HFFc6 (cell line): Measurements from ENCODE around the gene S100A8. TPM values are rescaled to one million over a fixed set of nuclear protein-coding genes. Genes with fewer than 3 reads are reported as not detected.
"Not testable (repeated sequence)": the region's sequence is repeated elsewhere in the genome, so short reads cannot be mapped to it uniquely, and the experiment has no call there.

Experiments used
- DNase-seq: peaks from one replicate; pipeline ENCODE4 v3.0.0-alpha.2; 2018
- H3K27ac Mint-ChIP-seq: 2 replicates; pipeline ENCODE4 v1.8.0; 2020; ENCODE audit warnings: mild to moderate bottlenecking, mixed read lengths
- H3K27me3 Mint-ChIP-seq: 2 replicates; pipeline ENCODE4 v1.8.0; 2021; ENCODE audit warnings: mild to moderate bottlenecking, moderate library complexity, mixed read lengths; ENCODE audit not compliant: insufficient read depth
- H3K36me3 Mint-ChIP-seq: 2 replicates; pipeline ENCODE4 v1.8.0; 2021; ENCODE audit warnings: low read depth, mixed read lengths
- H3K4me1 Mint-ChIP-seq: 2 replicates; pipeline ENCODE4 v1.8.0; 2020; ENCODE audit warnings: low read depth, mixed read lengths
- H3K4me3 Mint-ChIP-seq: 2 replicates; pipeline ENCODE4 v1.8.0; 2020; ENCODE audit warnings: mild to moderate bottlenecking, moderate library complexity, mixed read lengths
- H3K9me3 Mint-ChIP-seq: 2 replicates; pipeline ENCODE4 v1.8.0; 2020; ENCODE audit warnings: mild to moderate bottlenecking, mixed read lengths
- total RNA-seq, 6 experiments: library from RNA; stranded (reverse); fragmentation: NEBNext Ultra II Directional; extraction: Animal tissue kit (Norgen Biotek cat#: 25700); gene quantifications; 2 replicates in 1 of 6; 3 replicates in 5 of 6; pipeline ENCODE4 v1.2.3, GENCODE V29; 2021
- TF ChIP-seq, protein P1 (sequence below): fragments of 200-600 bp; sonication (generic); IDR thresholded peaks from 2 replicates; pipeline ENCODE4 v1.5.0; 2021; ENCODE audit warnings: antibody characterized with exemption, mild to moderate bottlenecking

The S100A8 gene
- total RNA-seq, 6 experiments from 2014 or later: not detected

DNA sequence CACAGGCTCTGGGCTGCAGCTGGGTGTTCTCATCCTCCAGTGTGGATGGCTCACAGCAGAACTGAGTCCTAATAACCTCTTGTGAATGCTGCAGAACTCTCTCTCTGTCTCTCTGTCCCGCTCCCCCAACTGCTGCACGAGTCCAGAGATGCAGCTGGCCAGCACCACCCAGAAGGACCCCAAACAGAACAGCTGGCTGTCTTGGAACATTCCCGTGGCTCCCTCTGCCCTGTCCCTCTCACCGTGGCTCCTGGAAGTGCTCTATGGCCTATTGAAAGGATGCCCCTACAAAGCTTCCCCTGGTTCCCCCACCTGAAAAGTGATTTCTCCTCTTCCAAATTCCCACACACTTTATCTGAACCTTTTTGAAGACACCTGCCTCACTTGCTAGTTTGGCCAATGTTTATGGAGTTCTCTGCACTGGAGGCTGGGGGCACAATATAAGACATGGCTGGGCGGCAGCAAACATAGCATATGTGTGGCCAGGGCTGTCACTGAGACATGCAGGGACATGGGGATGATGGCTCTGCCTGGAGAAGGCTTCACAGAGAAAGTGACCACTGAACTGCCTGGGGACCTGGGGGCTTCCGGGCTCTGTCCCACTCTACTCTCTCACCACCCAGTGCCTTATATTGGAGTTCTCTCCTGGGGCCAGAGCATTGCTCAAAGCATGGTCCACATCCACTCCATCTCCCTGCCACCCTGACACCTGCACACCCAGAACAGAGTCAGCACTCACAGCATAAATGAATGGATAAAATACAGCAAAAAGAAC, 15.1 kb upstream of the S100A8 start:
- peaks cover 32% of the 10 kb centered on the region for H3K27me3 Mint-ChIP-seq
- not testable (repeated sequence) for H3K27ac Mint-ChIP-seq, H3K4me1 Mint-ChIP-seq, H3K9me3 Mint-ChIP-seq, H3K4me3 Mint-ChIP-seq, DNase-seq, H3K36me3 Mint-ChIP-seq

DNA sequence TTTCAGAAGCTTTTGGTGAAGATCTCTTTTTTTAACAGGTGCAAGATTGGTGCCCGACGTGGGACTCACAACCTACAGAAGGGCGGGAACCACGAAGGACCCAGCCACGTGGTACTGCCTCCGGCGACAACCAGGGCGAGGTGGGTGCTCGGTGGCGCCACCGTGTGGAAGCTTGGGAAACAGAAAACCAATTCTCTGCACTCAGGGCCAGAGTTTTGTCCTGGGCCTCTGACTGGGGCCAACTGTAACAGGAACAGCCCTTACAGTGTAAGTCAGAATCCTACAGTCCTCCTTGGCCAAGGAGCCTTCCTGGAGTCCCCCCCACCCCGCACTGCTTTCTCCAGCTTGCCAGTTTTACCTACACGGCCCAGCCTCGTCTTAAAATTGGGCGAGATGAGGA, 13.9 kb upstream of the S100A8 start:
- Mint-ChIP-seq H3K27ac (no peak overlapping the region), H3K4me3 (no peak overlapping the region), H3K4me1 (no peaks in the 10 kb centered on the region), H3K9me3 (no peaks in the 10 kb centered on the region), H3K36me3 (no peaks in the 10 kb centered on the region), H3K27me3 (peaks cover 37% of the 10 kb centered on the region)
- DNase-seq: no peak
- TF ChIP-seq, protein P1, sequence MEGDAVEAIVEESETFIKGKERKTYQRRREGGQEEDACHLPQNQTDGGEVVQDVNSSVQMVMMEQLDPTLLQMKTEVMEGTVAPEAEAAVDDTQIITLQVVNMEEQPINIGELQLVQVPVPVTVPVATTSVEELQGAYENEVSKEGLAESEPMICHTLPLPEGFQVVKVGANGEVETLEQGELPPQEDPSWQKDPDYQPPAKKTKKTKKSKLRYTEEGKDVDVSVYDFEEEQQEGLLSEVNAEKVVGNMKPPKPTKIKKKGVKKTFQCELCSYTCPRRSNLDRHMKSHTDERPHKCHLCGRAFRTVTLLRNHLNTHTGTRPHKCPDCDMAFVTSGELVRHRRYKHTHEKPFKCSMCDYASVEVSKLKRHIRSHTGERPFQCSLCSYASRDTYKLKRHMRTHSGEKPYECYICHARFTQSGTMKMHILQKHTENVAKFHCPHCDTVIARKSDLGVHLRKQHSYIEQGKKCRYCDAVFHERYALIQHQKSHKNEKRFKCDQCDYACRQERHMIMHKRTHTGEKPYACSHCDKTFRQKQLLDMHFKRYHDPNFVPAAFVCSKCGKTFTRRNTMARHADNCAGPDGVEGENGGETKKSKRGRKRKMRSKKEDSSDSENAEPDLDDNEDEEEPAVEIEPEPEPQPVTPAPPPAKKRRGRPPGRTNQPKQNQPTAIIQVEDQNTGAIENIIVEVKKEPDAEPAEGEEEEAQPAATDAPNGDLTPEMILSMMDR: peak; percentile 83

DNA sequence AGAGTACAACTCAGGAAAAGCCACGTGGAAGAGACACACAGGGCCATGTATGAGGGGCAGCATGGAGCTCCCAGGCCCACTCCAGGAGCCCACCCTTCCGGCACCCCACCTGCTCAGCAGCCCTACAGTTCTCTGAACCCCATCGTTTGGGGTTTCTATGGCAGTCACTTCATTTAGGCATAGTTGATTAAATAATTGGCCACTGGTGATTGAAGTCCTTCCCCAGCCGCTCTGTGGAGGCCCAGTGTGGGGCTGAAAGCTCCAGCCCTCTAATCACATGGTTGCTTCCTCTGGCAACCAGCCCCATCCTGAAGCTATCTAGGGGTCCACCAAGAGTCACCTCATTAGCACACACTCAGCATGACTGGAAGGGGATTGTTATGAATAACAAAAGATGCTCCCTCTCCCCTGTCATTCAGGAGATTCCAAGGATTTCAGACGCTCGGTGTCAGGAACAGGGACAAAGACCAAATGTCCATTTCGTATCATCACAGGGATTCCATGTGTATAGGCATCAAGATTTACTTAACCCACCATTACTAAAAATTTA, 13.3 kb upstream of the S100A8 start:
- Mint-ChIP-seq H3K27me3 (peaks cover 38% of the 10 kb centered on the region), H3K4me1 (no peaks in the 10 kb centered on the region), H3K27ac (no peak overlapping the region)

DNA sequence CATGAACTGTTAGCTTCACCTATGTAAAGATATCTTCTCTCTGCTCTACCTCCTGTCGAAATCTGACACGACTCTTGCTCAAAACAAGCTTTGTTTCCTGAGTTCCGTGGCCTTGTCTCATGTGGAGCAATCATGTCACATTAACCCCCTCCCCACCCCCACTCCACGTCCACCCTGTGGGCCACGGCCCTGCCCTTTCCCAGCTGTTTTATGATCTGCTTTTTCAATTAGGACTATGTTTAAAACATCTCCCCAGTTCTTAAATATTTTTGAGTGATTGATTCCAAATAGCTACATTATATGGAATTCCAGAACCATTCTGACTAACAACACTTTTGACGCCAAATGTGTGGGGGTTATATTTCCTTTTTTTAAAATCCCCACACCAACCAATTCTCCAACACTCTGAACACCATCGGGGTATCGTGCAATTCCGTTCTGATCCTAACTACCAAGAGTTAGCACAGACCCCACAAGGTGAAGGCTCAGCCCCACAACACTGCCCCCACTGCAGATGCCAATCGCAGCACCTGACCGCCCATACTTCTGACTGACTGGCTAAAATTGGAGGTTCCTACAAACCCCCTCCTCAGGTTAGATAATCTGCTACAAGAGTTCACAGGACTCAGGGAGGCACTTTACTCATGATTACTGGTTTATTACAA, 12.7 kb upstream of the S100A8 start:
- no peak for DNase-seq
- TF ChIP-seq, protein P1: no peak
- Mint-ChIP-seq H3K4me3 (no peak overlapping the region), H3K27me3 (peaks cover 43% of the 10 kb centered on the region), H3K9me3 (no peaks in the 10 kb centered on the region), H3K27ac (no peak overlapping the region), H3K36me3 (no peaks in the 10 kb centered on the region), H3K4me1 (no peaks in the 10 kb centered on the region)

More for the DNA sequence above, 13.3 kb upstream of the S100A8 start:
- Mint-ChIP-seq H3K4me3 (no peak overlapping the region), H3K9me3 (no peaks in the 10 kb centered on the region), H3K36me3 (no peaks in the 10 kb centered on the region)
- TF ChIP-seq, protein P1: no peak
- no peak for DNase-seq

DNA sequence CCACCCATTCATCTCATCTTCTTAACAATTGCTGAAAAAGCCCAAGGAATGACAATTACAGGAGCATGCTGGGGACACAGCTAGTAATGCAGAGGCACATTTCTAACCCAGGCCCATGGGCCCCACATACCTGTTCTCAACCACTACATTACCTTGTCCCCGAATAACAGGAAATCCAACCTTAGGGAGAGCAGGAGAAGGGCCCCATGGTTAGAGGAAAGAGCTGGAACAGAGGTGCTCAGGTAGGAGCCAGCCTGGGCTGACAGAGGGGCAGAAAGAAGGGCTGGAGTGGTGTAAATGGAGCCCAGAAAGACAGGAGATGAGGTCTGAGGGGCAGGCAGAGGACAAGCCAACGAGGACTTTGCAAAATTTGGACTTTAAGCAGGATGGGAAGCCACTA, 11.4 kb upstream of the S100A8 start:
- no peak for DNase-seq
- peaks cover 49% of the 10 kb centered on the region for H3K27me3 Mint-ChIP-seq
- H3K4me1 Mint-ChIP-seq: no peaks in the 10 kb centered on the region
- no peak overlapping the region for H3K4me3 Mint-ChIP-seq
- H3K36me3 Mint-ChIP-seq: no peaks in the 10 kb centered on the region
- TF ChIP-seq, protein P1: no peak
- H3K9me3 Mint-ChIP-seq: no peaks in the 10 kb centered on the region
- no peak overlapping the region for H3K27ac Mint-ChIP-seq

DNA sequence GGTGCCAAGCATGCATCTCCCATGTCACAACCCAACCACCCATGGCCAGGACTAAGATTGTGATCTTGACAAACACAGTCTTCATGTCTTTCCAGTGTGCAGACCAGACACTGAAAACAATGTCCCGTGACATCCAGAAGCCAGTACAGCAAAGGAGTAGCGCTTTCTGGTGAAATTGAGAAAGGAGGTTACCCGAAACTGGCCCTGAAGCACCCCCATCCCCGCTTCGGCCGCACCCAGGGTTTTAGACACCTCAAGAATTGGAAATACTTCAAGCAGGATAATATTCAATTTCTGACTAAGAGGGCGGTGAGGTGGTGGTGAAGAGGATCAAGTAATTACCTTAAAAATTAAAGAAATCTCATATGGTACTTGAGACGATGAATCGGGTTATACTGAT, 10.6 kb upstream of the S100A8 start:
- H3K36me3 Mint-ChIP-seq: no peaks in the 10 kb centered on the region
- no peak overlapping the region for H3K27ac Mint-ChIP-seq
- no peaks in the 10 kb centered on the region for H3K9me3 Mint-ChIP-seq

More for the DNA sequence above, 10.6 kb upstream of the S100A8 start:
- no peak for DNase-seq
- Mint-ChIP-seq H3K27me3 (peaks cover 51% of the 10 kb centered on the region), H3K4me3 (no peak overlapping the region), H3K4me1 (no peaks in the 10 kb centered on the region)
- TF ChIP-seq, protein P1: no peak
